ENCODE data around the gene NR3C1.
A peak's percentile ranks its signal among the peaks of the same experiment; 100 is the strongest.

NR3C1 gene

GRCh38 chr5:143352691-143353090 lies 50.8 kb downstream of the NR3C1 start:
- TF ChIP-seq ZC3H10 (CRISPR knock-in tag; IDR thresholded peaks at IDR 0.05), result no peak
- TF ChIP-seq SNAI2 (CRISPR knock-in tag; IDR thresholded peaks at IDR 0.05), result no peak
- TF ChIP-seq ISL1 (CRISPR knock-in tag; IDR thresholded peaks at IDR 0.05), result no peak
- TF ChIP-seq, protein P1, sequence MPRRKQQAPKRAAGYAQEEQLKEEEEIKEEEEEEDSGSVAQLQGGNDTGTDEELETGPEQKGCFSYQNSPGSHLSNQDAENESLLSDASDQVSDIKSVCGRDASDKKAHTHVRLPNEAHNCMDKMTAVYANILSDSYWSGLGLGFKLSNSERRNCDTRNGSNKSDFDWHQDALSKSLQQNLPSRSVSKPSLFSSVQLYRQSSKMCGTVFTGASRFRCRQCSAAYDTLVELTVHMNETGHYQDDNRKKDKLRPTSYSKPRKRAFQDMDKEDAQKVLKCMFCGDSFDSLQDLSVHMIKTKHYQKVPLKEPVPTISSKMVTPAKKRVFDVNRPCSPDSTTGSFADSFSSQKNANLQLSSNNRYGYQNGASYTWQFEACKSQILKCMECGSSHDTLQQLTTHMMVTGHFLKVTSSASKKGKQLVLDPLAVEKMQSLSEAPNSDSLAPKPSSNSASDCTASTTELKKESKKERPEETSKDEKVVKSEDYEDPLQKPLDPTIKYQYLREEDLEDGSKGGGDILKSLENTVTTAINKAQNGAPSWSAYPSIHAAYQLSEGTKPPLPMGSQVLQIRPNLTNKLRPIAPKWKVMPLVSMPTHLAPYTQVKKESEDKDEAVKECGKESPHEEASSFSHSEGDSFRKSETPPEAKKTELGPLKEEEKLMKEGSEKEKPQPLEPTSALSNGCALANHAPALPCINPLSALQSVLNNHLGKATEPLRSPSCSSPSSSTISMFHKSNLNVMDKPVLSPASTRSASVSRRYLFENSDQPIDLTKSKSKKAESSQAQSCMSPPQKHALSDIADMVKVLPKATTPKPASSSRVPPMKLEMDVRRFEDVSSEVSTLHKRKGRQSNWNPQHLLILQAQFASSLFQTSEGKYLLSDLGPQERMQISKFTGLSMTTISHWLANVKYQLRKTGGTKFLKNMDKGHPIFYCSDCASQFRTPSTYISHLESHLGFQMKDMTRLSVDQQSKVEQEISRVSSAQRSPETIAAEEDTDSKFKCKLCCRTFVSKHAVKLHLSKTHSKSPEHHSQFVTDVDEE (CRISPR knock-in tag; IDR thresholded peaks at IDR 0.05), result no peak
- no peak for TF ChIP-seq TCF4 (CRISPR knock-in tag; IDR thresholded peaks at IDR 0.05; ENCODE audit: borderline replicate concordance)
- TF ChIP-seq ZNF8 (CRISPR knock-in tag; IDR thresholded peaks at IDR 0.05), result no peak
- TF ChIP-seq, protein P2, sequence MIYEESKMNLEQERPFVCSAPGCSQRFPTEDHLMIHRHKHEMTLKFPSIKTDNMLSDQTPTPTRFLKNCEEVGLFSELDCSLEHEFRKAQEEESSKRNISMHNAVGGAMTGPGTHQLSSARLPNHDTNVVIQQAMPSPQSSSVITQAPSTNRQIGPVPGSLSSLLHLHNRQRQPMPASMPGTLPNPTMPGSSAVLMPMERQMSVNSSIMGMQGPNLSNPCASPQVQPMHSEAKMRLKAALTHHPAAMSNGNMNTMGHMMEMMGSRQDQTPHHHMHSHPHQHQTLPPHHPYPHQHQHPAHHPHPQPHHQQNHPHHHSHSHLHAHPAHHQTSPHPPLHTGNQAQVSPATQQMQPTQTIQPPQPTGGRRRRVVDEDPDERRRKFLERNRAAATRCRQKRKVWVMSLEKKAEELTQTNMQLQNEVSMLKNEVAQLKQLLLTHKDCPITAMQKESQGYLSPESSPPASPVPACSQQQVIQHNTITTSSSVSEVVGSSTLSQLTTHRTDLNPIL (CRISPR knock-in tag; IDR thresholded peaks at IDR 0.05; ENCODE audit: low read depth), result no peak
- no peak for TF ChIP-seq PPARA (CRISPR knock-in tag; IDR thresholded peaks at IDR 0.05; ENCODE audit: borderline replicate concordance)
- no peak for TF ChIP-seq ZNF565 (CRISPR knock-in tag; conservative IDR thresholded peaks at IDR 0.05; ENCODE audit: low read depth)
- TF ChIP-seq, protein P3, sequence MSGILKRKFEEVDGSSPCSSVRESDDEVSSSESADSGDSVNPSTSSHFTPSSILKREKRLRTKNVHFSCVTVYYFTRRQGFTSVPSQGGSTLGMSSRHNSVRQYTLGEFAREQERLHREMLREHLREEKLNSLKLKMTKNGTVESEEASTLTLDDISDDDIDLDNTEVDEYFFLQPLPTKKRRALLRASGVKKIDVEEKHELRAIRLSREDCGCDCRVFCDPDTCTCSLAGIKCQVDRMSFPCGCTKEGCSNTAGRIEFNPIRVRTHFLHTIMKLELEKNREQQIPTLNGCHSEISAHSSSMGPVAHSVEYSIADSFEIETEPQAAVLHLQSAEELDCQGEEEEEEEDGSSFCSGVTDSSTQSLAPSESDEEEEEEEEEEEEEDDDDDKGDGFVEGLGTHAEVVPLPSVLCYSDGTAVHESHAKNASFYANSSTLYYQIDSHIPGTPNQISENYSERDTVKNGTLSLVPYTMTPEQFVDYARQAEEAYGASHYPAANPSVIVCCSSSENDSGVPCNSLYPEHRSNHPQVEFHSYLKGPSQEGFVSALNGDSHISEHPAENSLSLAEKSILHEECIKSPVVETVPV (CRISPR knock-in tag; IDR thresholded peaks at IDR 0.05), result no peak
- TF ChIP-seq BACH2 (CRISPR knock-in tag; IDR thresholded peaks at IDR 0.05; ENCODE audit: borderline replicate concordance), result no peak
- TF ChIP-seq ZNF70 (CRISPR knock-in tag; IDR thresholded peaks at IDR 0.05), result no peak
- TF ChIP-seq ARNTL (CRISPR knock-in tag; IDR thresholded peaks at IDR 0.05; ENCODE audit: borderline replicate concordance, low read depth), result no peak
- TF ChIP-seq GLIS3 (CRISPR knock-in tag; IDR thresholded peaks at IDR 0.05), result no peak
- TF ChIP-seq RARB (CRISPR knock-in tag; IDR thresholded peaks at IDR 0.05), result no peak
- TF ChIP-seq POU6F1 (CRISPR knock-in tag; IDR thresholded peaks at IDR 0.05; ENCODE audit: borderline replicate concordance, low read depth), result no peak
- no peak for TF ChIP-seq OSR1 (CRISPR knock-in tag; IDR thresholded peaks at IDR 0.05)
- TF ChIP-seq TOX (CRISPR knock-in tag; IDR thresholded peaks at IDR 0.05; ENCODE audit: borderline replicate concordance), result no peak
- TF ChIP-seq, protein P4, sequence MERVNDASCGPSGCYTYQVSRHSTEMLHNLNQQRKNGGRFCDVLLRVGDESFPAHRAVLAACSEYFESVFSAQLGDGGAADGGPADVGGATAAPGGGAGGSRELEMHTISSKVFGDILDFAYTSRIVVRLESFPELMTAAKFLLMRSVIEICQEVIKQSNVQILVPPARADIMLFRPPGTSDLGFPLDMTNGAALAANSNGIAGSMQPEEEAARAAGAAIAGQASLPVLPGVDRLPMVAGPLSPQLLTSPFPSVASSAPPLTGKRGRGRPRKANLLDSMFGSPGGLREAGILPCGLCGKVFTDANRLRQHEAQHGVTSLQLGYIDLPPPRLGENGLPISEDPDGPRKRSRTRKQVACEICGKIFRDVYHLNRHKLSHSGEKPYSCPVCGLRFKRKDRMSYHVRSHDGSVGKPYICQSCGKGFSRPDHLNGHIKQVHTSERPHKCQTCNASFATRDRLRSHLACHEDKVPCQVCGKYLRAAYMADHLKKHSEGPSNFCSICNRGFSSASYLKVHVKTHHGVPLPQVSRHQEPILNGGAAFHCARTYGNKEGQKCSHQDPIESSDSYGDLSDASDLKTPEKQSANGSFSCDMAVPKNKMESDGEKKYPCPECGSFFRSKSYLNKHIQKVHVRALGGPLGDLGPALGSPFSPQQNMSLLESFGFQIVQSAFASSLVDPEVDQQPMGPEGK (CRISPR knock-in tag; IDR thresholded peaks at IDR 0.05; ENCODE audit: borderline replicate concordance), result no peak
- no peak for TF ChIP-seq ZFP3 (CRISPR knock-in tag; IDR thresholded peaks at IDR 0.05)
- no peak for ATAC-seq

DNA sequence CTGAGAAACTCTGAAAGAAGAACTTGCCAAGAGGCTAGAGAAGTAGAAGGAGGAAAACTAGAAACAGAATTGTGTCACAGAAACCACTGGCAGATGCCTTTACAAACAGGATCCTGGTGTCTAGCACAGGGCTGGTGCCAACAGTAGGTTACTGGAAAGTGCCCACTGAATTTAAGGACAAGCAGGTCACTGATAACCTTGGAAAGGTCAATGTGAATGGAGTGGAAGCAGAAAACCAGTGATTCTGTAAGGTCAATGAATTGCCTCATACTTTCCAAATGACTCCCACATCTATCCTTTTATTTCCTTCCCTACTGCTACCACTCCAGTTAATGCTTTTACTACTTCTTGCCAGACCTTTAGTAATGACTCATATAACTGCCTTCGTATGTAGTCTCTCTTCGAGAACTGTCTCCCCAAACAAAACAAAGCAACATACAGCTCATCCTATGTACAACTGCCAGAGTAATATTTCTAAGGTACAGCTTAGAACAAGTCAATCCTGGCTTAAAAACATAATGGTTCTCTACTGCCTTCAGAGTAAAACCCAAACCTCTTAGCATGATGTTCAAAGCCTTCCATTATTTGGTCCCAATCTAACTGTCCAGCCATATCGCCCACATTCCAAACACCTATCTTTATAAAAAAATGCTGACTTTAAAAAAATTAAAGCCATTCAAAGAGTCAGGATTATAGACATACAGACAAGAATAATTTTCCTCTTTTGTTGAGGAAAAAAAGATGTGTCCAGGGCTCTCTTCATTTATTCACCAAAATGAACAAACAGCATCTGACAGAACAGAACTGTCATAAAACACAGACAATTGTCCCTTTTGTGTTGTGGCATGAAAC lies 52.5 kb downstream of the NR3C1 start:
- peak; percentile 19; the same call in 1 of the 2 replicates for TF ChIP-seq ISL1 (CRISPR knock-in tag; IDR thresholded peaks at IDR 0.05)
- no peak for TF ChIP-seq ZC3H10 (CRISPR knock-in tag; IDR thresholded peaks at IDR 0.05)
- ATAC-seq, result peak; percentile 82

GRCh38 chr5:143350341-143350740 lies 53.1 kb downstream of the NR3C1 start:
- TF ChIP-seq ZFP3 (CRISPR knock-in tag; IDR thresholded peaks at IDR 0.05) (no peak), RARB (CRISPR knock-in tag; IDR thresholded peaks at IDR 0.05) (no peak), GLIS3 (CRISPR knock-in tag; IDR thresholded peaks at IDR 0.05) (no peak), ZNF565 (CRISPR knock-in tag; conservative IDR thresholded peaks at IDR 0.05; ENCODE audit: low read depth) (no peak), ZFP30 (CRISPR knock-in tag; IDR thresholded peaks at IDR 0.05) (no peak), ZNF70 (CRISPR knock-in tag; IDR thresholded peaks at IDR 0.05) (no peak), CSDC2 (CRISPR knock-in tag; IDR thresholded peaks at IDR 0.05) (no peak), PPARA (CRISPR knock-in tag; IDR thresholded peaks at IDR 0.05; ENCODE audit: borderline replicate concordance) (no peak), TOX (CRISPR knock-in tag; IDR thresholded peaks at IDR 0.05; ENCODE audit: borderline replicate concordance) (no peak)
- TF ChIP-seq, protein P3 (CRISPR knock-in tag; IDR thresholded peaks at IDR 0.05), result no peak
- TF ChIP-seq, protein P1 (CRISPR knock-in tag; IDR thresholded peaks at IDR 0.05), result no peak
- no peak for ATAC-seq

Measured in SK-N-SH treated with all-trans-retinoic acid at 6 μM for 48 hours (cell line).